Activated T-cell treated with anti-CD3 and anti-CD28 coated beads, Interleukin-2, amount 50 U/mL, for 72 hours (primary cell): Measurements from ENCODE around the gene PCP4. TPM values are rescaled to one million over a fixed set of nuclear protein-coding genes. Genes with fewer than 3 reads are reported as not detected.

Experiments
- ATAC-seq, 2 donors: fragments of 150-1000 bp; cut with Tn5 transposase; replicated peaks in 1 of 2; 2 replicates each; pipeline ENCODE4 v1.10.0; 2021; ENCODE audit warnings: moderate library complexity in 2 of 2, mild to moderate bottlenecking in 1 of 2
- DNase-seq, 2 donors: peaks; one replicate each; pipeline ENCODE4 v3.0.0; 2021 to 2022; ENCODE audit warnings: mixed read lengths in 1 of 2
- H3K27ac Mint-ChIP-seq: one replicate; pipeline ENCODE4 v1.8.0; 2022; ENCODE audit warnings: mild to moderate bottlenecking, moderate library complexity, mixed read lengths
- H3K27me3 Mint-ChIP-seq: one replicate; pipeline ENCODE4 v1.8.0; 2022; ENCODE audit warnings: low read depth, mixed read lengths
- H3K36me3 Mint-ChIP-seq, 2 donors: one replicate each; pipeline ENCODE4 v1.8.0; 2022; ENCODE audit warnings: mixed read lengths in 2 of 2, mild to moderate bottlenecking in 1 of 2; ENCODE audit not compliant: insufficient read depth in 2 of 2
- H3K4me1 Mint-ChIP-seq: one replicate; pipeline ENCODE4 v1.8.0; 2022; ENCODE audit warnings: low read depth, mixed read lengths
- H3K4me3 Mint-ChIP-seq, 2 donors: one replicate each; pipeline ENCODE4 v1.8.0; 2022; ENCODE audit warnings: mild to moderate bottlenecking in 2 of 2, mixed read lengths in 2 of 2, moderate library complexity in 2 of 2
- H3K9me3 Mint-ChIP-seq, 2 donors: one replicate each; pipeline ENCODE4 v1.8.0; 2022; ENCODE audit warnings: mixed read lengths in 2 of 2
- total RNA-seq, 2 donors: library from RNA; stranded (reverse); gene quantifications; one replicate each; pipeline ENCODE4 v1.2.3, GENCODE V29; 2022

Gene PCP4
- total RNA-seq, 2 donors from 2014 or later = not detected

- Mint-ChIP-seq H3K27ac (no peak overlapping the region), H3K27me3 (no peaks in the 10 kb centered on the region), H3K36me3 (no peaks in the 10 kb centered on the region), H3K9me3 (peaks cover 0 to 2% of the 10 kb centered on the region in 2 donors), H3K4me1 (no peaks in the 10 kb centered on the region), H3K4me3 (no peak overlapping the region)
- ATAC-seq = no peak
- DNase-seq = no peak
Observed at GRCh38 chr21:39913706-39914305, 46.6 kb downstream of the PCP4 start.

GRCh38 chr21:39915881-39916280 is 48.6 kb downstream of the PCP4 start:
- Mint-ChIP-seq H3K9me3 (peaks cover 0 to 2% of the 10 kb centered on the region in 2 donors), H3K27me3 (no peaks in the 10 kb centered on the region), H3K4me1 (no peaks in the 10 kb centered on the region), H3K27ac (no peak overlapping the region), H3K4me3 (no peak overlapping the region), H3K36me3 (no peaks in the 10 kb centered on the region)
- DNase-seq = no peak
- ATAC-seq = no peak

GRCh38 chr21:39918558-39918957 is 51.3 kb downstream of the PCP4 start:
- no peaks in the 10 kb centered on the region for H3K27me3 Mint-ChIP-seq
- no peaks in the 10 kb centered on the region for H3K4me1 Mint-ChIP-seq
- no peak for DNase-seq
- no peak for ATAC-seq
- H3K27ac Mint-ChIP-seq = no peak overlapping the region
- peaks cover 0 to 2% of the 10 kb centered on the region in 2 donors for H3K9me3 Mint-ChIP-seq
- no peak overlapping the region for H3K4me3 Mint-ChIP-seq
- H3K36me3 Mint-ChIP-seq = no peaks in the 10 kb centered on the region

- ATAC-seq (no peak), DNase-seq (no peak)
- Mint-ChIP-seq H3K4me3 (no peak overlapping the region), H3K36me3 (no peaks in the 10 kb centered on the region), H3K27me3 (no peaks in the 10 kb centered on the region), H3K9me3 (no peaks in the 10 kb centered on the region), H3K27ac (no peak overlapping the region), H3K4me1 (no peaks in the 10 kb centered on the region)
Observed at GRCh38 chr21:39923476-39923875, 56.2 kb downstream of the PCP4 start.

- Mint-ChIP-seq H3K4me1 (no peaks in the 10 kb centered on the region), H3K9me3 (no peaks in the 10 kb centered on the region), H3K4me3 (no peak overlapping the region), H3K27me3 (no peaks in the 10 kb centered on the region), H3K36me3 (no peaks in the 10 kb centered on the region), H3K27ac (no peak overlapping the region)
- ATAC-seq = no peak
- no peak for DNase-seq
Observed at GRCh38 chr21:39924577-39925308, 57.5 kb downstream of the PCP4 start.

GRCh38 chr21:39927304-39927886 is 60.2 kb downstream of the PCP4 start:
- Mint-ChIP-seq H3K4me3 (no peak overlapping the region), H3K4me1 (no peaks in the 10 kb centered on the region)
- ATAC-seq = no peak

GRCh38 chr21:39932335-39932734 is 65.1 kb downstream of the PCP4 start:
- no peak overlapping the region for H3K27ac Mint-ChIP-seq
- no peaks in the 10 kb centered on the region for H3K4me1 Mint-ChIP-seq
- H3K36me3 Mint-ChIP-seq = no peaks in the 10 kb centered on the region
- peaks cover 0 to 4% of the 10 kb centered on the region in 2 donors for H3K9me3 Mint-ChIP-seq
- DNase-seq (no peak), ATAC-seq (no peak)
- no peak overlapping the region for H3K4me3 Mint-ChIP-seq
- no peaks in the 10 kb centered on the region for H3K27me3 Mint-ChIP-seq

More at GRCh38 chr21:39927304-39927886, 60.2 kb downstream of the PCP4 start:
- Mint-ChIP-seq H3K9me3 (no peaks in the 10 kb centered on the region), H3K27me3 (no peaks in the 10 kb centered on the region), H3K36me3 (no peaks in the 10 kb centered on the region), H3K27ac (peak overlapping the region; percentile 29)
- no peak for DNase-seq

- Mint-ChIP-seq H3K4me1 (no peaks in the 10 kb centered on the region), H3K27me3 (no peaks in the 10 kb centered on the region), H3K4me3 (no peak overlapping the region), H3K9me3 (peaks cover 0 to 4% of the 10 kb centered on the region in 2 donors), H3K36me3 (no peaks in the 10 kb centered on the region), H3K27ac (no peak overlapping the region)
- DNase-seq = no peak
- no peak for ATAC-seq
Observed at GRCh38 chr21:39934895-39935294, 67.7 kb downstream of the PCP4 start.

GRCh38 chr21:39935716-39936115 is 68.5 kb downstream of the PCP4 start:
- H3K4me3 Mint-ChIP-seq = no peak overlapping the region
- peaks cover 0 to 4% of the 10 kb centered on the region in 2 donors for H3K9me3 Mint-ChIP-seq
- no peaks in the 10 kb centered on the region for H3K4me1 Mint-ChIP-seq
- DNase-seq = no peak
- ATAC-seq = no peak
- no peak overlapping the region for H3K27ac Mint-ChIP-seq
- no peaks in the 10 kb centered on the region for H3K36me3 Mint-ChIP-seq
- no peaks in the 10 kb centered on the region for H3K27me3 Mint-ChIP-seq

- Mint-ChIP-seq H3K27ac (no peak overlapping the region), H3K4me1 (no peaks in the 10 kb centered on the region), H3K9me3 (peaks cover 1% of the 10 kb centered on the region in 2 donors), H3K4me3 (no peak overlapping the region), H3K27me3 (no peaks in the 10 kb centered on the region), H3K36me3 (no peaks in the 10 kb centered on the region)
- ATAC-seq = no peak
- no peak for DNase-seq
Observed at GRCh38 chr21:39938086-39938625, 70.9 kb downstream of the PCP4 start.

- Mint-ChIP-seq H3K27me3 (no peaks in the 10 kb centered on the region), H3K4me1 (no peaks in the 10 kb centered on the region), H3K4me3 (no peak overlapping the region), H3K9me3 (peaks cover 0 to 5% of the 10 kb centered on the region in 2 donors), H3K36me3 (no peaks in the 10 kb centered on the region), H3K27ac (no peak overlapping the region)
- DNase-seq (no peak), ATAC-seq (no peak)
Observed at GRCh38 chr21:39946199-39946598, 79.0 kb downstream of the PCP4 start.

GRCh38 chr21:39947031-39947430 is 79.8 kb downstream of the PCP4 start:
- no peak for ATAC-seq
- H3K9me3 Mint-ChIP-seq = peaks cover 0 to 4% of the 10 kb centered on the region in 2 donors
- no peaks in the 10 kb centered on the region for H3K27me3 Mint-ChIP-seq
- H3K36me3 Mint-ChIP-seq = no peaks in the 10 kb centered on the region
- DNase-seq = no peak
- H3K4me1 Mint-ChIP-seq = no peaks in the 10 kb centered on the region
- H3K27ac Mint-ChIP-seq = no peak overlapping the region
- no peak overlapping the region for H3K4me3 Mint-ChIP-seq
